GM19193 (cell line): ENCODE measurements around the gene PSPC1.

Experiments
- POLR2A ChIP-seq: IDR thresholded peaks from 4 replicates; pipeline ENCODE4 v1.6.1; 2011; ENCODE audit not compliant: insufficient read depth, insufficient read length; ENCODE audit errors: extremely low read depth

PSPC1 gene

DNA sequence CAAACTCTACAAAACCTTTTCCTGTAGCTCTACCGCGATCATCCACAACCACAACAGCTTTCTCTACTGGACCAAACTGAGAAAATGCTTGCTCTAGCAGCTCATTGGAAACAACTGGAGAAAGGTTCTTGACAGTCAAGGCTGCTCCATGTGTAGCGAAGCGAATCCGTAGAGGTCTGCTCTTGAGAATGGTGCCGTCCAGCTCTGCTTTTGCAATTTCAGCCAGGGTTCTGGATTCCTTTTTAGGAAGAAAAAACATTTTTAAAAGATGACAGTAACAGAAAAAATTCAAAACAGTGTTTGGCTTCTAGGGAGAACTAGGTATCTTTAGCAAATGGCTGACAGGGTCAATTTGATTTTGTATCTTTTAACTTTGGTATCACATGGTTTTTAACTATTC, 10.4 kb downstream of the PSPC1 start:
- no peak for TF ChIP-seq POLR2A

DNA sequence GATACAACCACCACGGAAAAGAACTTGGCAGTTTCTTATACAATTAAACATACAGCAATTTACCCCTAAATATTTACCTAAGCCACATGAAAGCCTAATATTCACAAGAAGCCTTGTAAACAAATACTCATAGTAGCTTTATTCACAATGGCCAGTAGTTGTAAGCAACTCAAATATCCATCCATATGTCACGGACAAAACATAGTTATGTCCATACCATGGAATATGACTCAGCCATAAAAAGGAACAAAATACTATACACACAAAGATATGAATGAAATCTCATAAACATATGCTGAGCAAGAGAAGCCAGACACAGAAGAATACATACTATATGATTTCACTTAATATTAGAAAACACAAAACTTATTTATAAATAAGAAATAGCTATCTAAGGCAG, 12.9 kb downstream of the PSPC1 start:
- TF ChIP-seq POLR2A: no peak

DNA sequence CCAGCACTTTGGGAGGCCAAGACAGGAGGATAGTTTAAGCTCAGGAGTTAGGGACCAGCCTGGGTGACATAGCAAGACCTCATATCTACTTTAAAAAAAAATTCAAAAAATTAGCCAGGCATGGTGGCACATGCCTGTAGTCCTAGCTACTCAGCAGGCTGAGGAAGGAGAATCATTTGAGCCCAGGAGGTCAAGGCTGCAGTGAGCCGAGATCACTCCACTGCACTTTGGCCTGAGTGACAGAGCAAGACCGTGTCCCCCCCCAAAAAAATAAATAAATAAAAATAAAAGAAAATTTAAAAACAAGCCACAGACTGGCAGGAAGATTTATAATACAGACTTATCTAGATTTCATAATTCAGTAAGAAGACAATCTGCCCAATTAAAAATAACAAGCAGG, 14.8 kb downstream of the PSPC1 start:
- no peak for TF ChIP-seq POLR2A

DNA sequence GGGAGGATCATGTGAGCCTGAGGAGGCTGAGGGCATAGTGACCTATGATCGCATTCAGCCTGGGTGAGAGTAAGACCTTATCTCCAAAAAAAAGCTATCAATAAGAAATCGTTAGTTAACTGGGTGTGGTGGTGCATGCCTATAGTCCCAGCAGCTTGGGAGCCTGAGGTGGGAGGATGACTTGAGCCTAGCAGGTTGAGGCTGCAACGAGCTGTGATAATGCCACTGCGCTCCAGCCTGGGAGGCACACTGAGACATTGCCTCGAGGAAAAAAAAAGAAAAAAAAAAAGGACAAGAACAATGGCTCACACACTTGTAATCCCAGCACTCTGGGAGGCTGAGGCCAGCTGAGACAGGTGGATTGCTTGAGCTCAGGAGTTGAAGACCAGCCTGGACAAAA, 16.2 kb downstream of the PSPC1 start:
- no peak for TF ChIP-seq POLR2A

DNA sequence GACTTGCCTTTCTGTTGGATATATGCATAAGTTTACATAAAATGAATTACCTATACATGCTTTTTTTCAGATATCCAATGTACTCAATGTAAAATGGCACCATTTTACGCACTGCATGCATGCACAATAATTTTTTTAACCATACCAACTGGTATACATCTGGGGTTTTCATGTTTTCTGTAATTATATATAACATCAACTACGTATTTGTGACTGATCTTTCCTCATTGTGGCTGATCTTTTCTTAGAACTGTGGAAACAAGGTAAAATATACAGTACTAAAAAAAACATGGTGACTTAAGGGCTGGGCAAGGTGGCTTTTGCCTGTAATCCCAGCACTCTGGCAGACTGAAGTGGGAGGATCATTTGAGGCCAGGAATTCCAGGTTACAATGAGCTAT, 18.5 kb downstream of the PSPC1 start:
- no peak for TF ChIP-seq POLR2A

DNA sequence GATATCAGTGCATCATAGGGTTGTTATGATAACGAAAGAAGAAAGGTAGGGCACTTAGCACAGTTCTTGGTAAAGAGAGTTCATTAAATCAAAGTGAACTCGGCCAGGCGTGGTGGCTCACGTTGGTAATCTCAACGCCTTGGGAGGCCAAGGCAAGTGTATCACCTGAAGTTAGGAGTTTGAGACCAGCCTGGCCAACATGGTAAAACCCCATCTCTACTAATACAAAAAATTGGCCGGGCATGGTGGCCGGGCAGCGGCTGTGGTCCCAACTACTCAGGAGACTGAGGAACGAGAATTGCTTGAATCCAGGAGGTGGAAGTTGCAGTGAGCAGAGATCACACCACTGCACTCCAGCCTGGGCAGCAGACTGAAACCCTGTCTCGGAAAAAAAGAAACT, 19.1 kb downstream of the PSPC1 start:
- TF ChIP-seq POLR2A: no peak

DNA sequence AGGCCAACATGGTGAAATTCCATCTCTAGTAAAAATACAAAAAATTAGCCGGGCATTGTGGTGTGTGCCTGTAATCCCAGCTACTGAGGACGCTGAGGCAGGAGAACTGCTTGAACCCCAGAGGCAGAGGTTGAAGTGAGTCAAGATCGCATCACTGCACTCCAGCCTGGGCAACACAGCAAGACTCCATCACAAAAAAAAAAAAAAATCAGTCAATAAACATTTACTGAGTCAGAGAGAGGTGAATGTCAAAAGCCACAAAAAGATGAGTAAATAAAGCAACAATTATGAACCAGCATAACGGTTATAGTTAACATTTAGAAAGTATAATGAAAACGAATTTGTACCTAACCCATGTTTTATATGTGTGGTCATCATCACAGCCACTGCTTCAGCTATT, 23.1 kb downstream of the PSPC1 start:
- TF ChIP-seq POLR2A: no peak

DNA sequence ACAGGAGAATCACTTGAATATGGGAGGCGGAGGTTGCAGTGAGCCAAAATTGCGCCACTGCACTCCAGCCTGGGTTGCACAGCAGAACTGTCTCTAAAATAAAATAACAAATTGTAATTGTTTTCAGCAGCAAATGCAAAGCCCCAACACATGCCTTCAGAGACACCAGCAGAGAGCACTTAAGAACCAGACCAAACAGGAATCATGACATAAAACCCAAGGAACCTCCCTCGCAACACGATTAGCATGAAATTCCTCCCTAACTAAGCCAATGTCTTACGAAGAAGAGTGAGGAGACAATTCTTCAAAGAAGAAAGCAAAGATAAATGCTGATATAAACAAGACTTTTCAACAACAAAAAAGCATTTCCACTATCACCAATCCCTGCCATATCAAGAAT, 40.1 kb downstream of the PSPC1 start:
- no peak for TF ChIP-seq POLR2A

DNA sequence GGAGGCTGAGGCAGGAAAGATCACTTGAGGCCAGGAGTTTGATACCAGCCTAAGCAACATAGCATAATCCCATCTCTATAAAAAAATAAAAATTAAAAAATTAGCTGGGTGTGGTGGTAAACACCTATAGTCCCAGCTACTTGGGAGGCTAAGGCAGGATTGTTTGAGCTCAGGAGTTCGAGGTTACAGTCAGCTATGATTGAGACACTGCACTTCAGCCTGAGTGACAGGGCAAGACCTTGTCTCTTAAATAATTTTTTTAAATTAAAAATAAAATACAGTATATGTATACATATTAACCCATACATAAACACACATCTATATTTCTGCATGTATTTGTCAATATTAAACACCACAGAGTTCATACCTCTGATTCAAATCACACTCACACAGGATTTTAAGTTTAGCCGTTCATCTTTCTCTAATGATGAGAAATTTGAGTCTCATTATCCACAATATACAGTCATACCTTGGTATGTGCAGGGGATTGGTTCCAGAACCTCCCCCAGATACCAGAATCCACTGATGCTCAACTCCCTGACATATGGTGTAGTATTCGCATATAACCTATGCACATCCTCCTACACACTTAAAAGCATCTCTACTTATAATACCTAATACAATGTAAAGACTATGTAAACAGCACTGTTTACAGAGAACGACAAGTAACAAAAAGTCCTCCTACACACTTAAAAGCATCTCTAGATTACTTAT, 44.7 kb downstream of the PSPC1 start:
- no peak for TF ChIP-seq POLR2A

DNA sequence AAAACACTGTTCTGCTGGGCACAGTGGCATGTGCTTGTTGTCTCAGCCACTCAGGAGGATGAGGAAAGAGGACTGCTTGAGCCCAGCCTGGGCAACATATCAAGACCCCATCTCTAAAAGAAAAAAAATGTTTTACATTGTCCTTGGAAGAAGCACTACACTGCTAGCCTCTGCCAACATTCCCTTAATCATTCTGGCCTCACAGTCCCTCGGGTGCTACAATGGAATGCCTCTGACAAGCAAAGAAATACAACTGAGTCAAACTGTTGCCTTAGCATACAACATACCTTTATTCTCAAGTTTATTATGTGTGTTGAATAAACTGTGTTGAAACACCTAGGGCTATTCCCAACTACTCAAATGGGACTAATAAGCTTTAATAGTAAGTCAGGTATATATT, 56.1 kb downstream of the PSPC1 start:
- no peak for TF ChIP-seq POLR2A

DNA sequence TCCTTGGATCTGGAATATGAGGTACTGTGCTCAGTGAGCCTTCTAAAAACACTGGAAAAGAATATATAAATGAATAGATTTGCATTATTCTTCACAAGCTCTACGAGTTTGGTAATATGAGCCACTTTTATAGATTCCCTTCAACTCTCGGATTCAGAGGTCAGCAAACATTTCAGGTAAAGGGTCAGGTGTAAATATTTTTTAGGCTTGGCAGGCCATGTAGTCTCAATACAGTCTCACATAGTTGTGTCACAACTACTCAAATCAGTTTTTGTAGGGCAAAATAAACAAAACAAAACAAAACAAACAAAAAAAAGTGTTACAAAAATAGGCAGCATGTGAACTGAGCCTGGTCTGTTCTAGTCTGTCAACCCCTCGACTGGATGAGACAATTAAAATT, 57.4 kb downstream of the PSPC1 start:
- TF ChIP-seq POLR2A: no peak

DNA sequence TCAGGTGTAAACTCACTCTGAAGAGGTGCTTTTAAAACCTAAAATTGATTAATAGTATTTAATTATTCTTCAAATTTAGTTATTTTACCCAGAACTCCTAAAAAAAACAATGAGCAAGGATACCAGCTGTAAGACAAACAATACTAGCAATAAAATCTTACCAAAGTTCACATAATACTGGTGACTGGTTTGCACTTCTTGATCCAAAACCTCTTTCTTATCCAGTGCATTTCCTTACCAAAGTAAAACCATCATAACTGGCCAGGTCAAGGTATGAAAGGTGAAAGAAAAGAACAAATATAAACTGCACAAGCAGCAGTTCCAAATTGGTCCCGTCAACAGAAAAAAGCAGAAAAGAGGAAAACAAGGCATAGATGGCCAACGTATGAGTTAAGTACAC, 62.7 kb downstream of the PSPC1 start:
- TF ChIP-seq POLR2A: no peak

DNA sequence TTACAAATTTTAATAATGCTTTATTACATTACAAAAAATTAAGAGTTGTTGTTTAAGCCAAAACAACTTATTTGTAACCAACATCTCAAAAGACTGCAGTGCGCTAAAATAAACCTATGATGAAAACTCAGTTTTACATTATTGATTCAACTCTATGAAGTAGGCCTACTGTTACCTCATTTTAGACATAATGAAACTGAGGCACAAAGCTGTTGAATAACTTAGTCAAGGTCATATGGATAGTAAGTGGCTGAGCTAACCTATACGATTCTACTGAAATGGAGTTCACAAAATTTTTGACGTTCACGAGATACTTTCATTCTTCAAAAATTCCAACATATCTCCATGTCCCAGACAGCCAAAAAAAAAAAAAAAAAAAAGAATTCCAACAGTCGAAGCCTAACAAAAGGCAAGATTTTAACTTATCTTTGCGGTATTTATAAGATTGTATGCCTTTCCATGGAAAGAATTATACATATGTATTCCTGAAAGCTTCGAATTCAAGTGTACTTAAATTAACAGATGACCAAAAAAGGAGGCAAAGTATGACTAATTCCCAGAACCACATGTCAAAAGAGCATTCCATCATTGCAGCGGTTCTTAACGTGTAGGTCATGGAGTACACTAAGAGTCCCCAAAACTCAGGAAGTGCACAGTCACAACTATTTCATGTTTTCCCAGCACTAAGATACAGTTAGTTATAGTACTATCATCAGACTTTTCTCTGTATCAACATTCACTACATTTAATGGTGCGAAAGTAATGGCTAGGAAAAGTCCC, 69.4 kb downstream of the PSPC1 start:
- no peak for TF ChIP-seq POLR2A

DNA sequence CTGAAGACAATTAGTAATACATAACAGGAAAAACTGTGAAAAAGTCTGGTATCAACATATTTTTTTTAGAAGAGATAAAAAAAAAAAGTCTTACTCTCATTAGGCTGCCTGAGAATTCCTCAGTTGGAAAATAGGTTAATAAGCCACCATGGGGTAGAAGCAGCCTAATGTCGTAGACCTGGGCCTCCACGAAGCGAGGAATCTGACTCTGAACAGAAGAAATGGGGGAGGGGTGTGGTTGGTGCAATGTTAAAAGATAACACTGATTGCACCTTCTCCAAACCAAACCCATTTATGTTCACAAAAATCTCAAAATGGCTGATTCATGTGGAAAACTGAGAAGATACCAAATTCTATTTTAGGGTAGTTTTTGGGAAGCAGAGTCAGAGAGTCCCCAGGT, 86.9 kb downstream of the PSPC1 start:
- no peak for TF ChIP-seq POLR2A

DNA sequence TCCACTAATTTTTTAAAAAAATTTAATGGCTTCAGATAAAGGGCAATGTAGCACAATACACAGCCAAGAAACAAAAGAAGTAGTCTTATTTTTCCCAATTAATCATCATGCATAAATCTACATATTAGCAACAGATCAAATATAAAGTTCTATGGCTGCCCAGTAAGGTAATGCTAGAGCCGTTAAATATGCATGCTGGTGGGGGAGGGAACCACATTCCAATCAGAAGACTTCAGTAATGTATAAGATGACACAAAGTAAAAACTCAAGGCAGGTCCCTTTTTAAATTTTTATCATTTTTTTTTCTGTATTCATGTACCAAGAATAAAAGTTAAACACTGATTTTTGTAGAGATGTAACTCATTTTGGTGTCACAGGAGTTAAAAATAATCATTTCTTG, 87.3 kb downstream of the PSPC1 start:
- TF ChIP-seq POLR2A: no peak

DNA sequence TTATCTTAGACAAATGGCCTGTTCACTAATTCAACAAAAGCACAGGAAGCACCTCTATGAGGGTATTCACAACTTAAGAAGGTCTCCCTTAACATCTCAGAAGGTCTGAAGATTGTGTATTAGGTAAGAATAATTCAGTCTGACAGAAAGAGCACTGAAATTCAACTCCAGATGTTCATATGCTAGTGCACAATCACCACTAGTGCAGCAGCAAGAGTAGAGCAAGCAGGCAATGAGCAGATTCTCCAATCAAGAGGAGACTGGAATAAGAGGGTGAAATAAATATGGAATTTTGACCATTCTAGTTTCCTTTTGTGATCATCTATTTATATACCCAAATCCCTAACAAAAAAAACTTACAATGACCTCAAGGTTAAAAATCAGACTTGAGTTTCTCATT, 97.3 kb downstream of the PSPC1 start:
- TF ChIP-seq POLR2A: no peak

DNA sequence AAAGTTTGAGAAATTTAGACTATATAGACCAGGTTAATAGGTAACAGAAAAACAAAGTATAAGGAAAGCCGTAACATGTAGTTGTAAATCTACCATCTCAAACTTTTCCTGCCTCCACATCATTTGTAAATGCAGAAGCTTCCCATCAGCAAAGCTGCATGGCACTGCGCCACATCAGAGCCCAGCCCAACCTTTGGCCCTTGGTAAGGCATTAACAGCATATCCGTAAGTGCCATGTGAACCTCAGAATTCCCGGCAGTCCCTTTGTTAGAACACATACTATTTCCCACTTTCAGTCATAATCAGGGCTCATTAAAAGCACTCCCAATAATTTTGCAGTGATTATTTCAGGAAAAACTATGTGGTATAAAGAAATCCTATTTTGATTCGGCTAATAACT, 97.7 kb downstream of the PSPC1 start:
- no peak for TF ChIP-seq POLR2A

DNA sequence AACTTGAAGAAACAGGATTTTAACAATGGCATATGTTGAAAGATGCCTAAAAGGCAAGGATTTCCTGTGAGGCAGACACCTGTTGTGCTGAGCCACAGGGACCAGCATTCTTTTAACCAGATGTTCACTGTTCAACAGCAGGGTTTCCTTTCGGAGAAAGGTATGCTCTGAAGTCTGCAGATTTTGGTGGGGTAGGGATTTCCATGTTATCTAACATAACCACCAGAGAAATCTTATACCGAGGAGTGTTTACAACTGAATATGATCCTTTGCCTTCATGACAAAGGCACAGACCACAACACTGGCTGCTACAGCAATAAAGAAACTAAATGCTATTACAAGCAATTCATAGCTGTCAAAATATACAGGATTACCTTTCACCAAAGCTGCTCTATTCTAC, 101.2 kb downstream of the PSPC1 start:
- no peak for TF ChIP-seq POLR2A

DNA sequence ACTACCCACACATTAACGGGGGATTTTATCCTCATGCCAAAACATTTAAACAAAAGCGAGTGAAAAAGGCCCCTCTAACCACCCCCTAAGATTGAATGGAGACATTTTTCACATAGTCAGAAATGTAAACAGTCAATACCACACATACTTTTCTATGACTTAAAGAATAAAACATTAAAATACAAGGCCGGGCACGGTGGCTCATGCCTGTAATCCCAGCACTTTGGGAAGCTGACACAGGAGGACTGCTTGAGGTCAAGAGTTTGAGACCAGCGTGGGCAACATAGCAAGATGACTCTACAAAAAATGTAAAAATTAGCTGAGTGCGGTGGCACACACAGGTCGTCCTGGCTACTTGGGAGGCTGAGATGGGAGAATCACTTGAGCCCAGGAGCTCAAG, 102.0 kb downstream of the PSPC1 start:
- TF ChIP-seq POLR2A: no peak
